Heart left ventricle (tissue), 16 donors: Measurements from ENCODE around the gene CDH13. TPM values are rescaled to one million over a fixed set of nuclear protein-coding genes. Genes with fewer than 3 reads are reported as not detected.

Experiments
- ATAC-seq, 4 donors: fragments of 200-7000 bp; cut with Tn5 transposase; one replicate each; pipeline ENCODE4 v1.9.1; 2020 to 2022; ENCODE audit warnings: moderate library complexity in 4 of 4, mild to moderate bottlenecking in 3 of 4, moderate number of reproducible peaks in 1 of 4
- DNase-seq, 5 donors: peaks; one replicate each; pipeline ENCODE4 v3.0.0-alpha.2; 2020
- H3K27ac ChIP-seq, 12 donors: fragments of 200-600 bp; sonication (generic) in 4 of 12; one replicate each; pipeline versions ENCODE4 v1.5.0 to v1.8.0; 2016 to 2022; ENCODE audit warnings: mild to moderate bottlenecking in 2 of 12
- H3K27me3 ChIP-seq, 9 donors: fragments of 200-600 bp; sonication (generic) in 2 of 9; one replicate each; pipeline versions ENCODE4 v1.5.1 to v1.8.0; 2016 to 2022; ENCODE audit warnings: mild to moderate bottlenecking in 3 of 9
- H3K36me3 ChIP-seq, 9 donors: fragments of 200-600 bp; sonication (generic) in 2 of 9; one replicate each; pipeline versions ENCODE4 v1.5.0 to v1.8.0; 2018 to 2022; ENCODE audit warnings: mild to moderate bottlenecking in 2 of 9
- H3K4me1 ChIP-seq, 12 donors: fragments of 200-600 bp; sonication (generic) in 4 of 12; one replicate each; pipeline versions ENCODE4 v1.5.0 to v1.8.0; 2016 to 2022; ENCODE audit warnings: mild to moderate bottlenecking in 3 of 12
- H3K4me3 ChIP-seq, 12 donors: fragments of 200-600 bp; sonication (generic) in 4 of 12; one replicate each; pipeline versions ENCODE4 v1.5.0 to v1.8.0; 2017 to 2022; ENCODE audit warnings: mild to moderate bottlenecking in 9 of 12, moderate library complexity in 4 of 12
- H3K9me3 ChIP-seq, 12 donors: fragments of 200-600 bp; sonication (generic) in 4 of 12; one replicate each; pipeline versions ENCODE4 v1.5.0 to v1.8.0; 2016 to 2022; ENCODE audit warnings: mild to moderate bottlenecking in 1 of 12
- POLR2A ChIP-seq, 2 donors: fragments of 450-650 bp; IDR thresholded peaks; one replicate each; pipeline ENCODE4 v1.6.1; 2017; ENCODE audit warnings: antibody characterized with exemption in 2 of 2, mild to moderate bottlenecking in 2 of 2, moderate library complexity in 2 of 2
- WGBS, 4 donors: extraction: QIAGEN DNeasy Blood & Tissue Kit in 2 of 4; methylation state at CpG; one replicate each; pipeline versions ENCODE4 v1.1.5 to v1.1.7; 2013 to 2018; 5-methylcytosine and 5-hydroxymethylcytosine counted together
- intact Hi-C, 10 donors: fragments of 100-400 bp; cut with DNase I; formaldehyde crosslinking; loops; one replicate each; pipeline versions ENCODE4 v1.11.1 to v1.14.2; 2022
- polyA plus RNA-seq, 2 donors: library from polyadenylated mRNA; stranded (reverse); fragments of 200-250 nt; gene quantifications; one replicate each; pipeline ENCODE4 v1.2.3, GENCODE V29; 2013
- total RNA-seq, 9 donors: library from RNA; depleted of rRNA in 2 of 9; stranded (reverse); fragments of >200 nt in 2 of 9; fragmentation: NEBNext Ultra II Directional in 3 of 9; extraction: Animal tissue kit (Norgen Biotek cat#: 25700) in 3 of 9; gene quantifications; one replicate each; pipeline versions ENCODE4 v1.1.0 to v1.2.4, GENCODE V29; 2016 to 2023
- TF ChIP-seq, protein P1 (sequence below), 12 donors: fragments of 200-600 bp; sonication (generic) in 4 of 12; IDR thresholded peaks; one replicate each; pipeline versions ENCODE4 v1.5.0 to v1.8.0; 2018 to 2022; ENCODE audit warnings: antibody characterized with exemption in 12 of 12, mild to moderate bottlenecking in 5 of 12
- donor health status: ischemic (EF 13 %, LVEDD 7.1; RV severe dilation, severe dysfunction).
- donor health status: healthy with polysubstance abuse.
- donor health status: DM: no; HTN: yes; CAD: no.
- donor health status: DM: no; HTN: no; CAD: no.
- donor health status: ischemic (EF 25% LVEDD 6.9; RV normal size, moderate dysfunction).
- donor health status: ischemic (EF 25% LVEDD 5.7; RV mildly dilated, moderate dysfunction).
- donor health status: healthy.
- donor health status: DM: yes; HTN: yes; CAD: no.
- donor health status: ischemic (EF 35%, LVEDD 5.7; RV mildly dilated, moderate dysfunction).
- donor health status: nonischemic (EF 11% LVEDD 7.7; RV severe dilation, severe dysfunction).
- donor health status: DM: yes; HTN: yes; CAD: no.
- donor health status: PGD.
- donor health status: ischemic (EF 29% LVEDD 5.4; RV normal size, mild dysfunction).
- donor health status: nonischemic (EF 23%, LVEDD 6.1; RV moderate dilation, normal function).

CDH13 gene
- total and polyA plus RNA-seq, 11 donors = 15.0 to 172 (median 137) TPM

DNA sequence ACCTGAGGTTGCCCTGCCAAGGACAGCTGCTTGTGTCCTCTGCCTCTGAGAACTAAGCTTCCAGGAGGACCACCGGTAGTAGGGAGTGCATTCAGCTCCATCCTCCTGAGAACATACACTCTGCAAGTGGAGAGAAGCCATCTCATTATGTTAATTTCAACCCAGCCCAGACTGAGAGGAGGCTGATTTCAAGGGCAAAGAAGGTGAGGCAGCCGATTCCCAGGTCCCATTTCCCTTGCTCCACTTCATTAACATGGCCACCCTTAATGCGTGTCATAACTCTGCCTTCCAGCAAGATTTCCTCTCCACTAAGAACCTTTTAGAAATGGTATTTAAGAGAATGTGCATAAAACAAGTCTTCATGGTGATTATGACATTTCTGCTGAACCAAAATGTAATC lies 72.5 kb downstream of the CDH13 start:
- H3K36me3 ChIP-seq = no peaks in the 10 kb centered on the region
- intact Hi-C loops = loop anchor here in 2 of 10 donors (5.0 kb wide), 3 partner anchors 38 to 62 kb away; no protein-coding TSS in a partner anchor
- H3K4me3 ChIP-seq = no peak overlapping the region
- TF ChIP-seq POLR2A (IDR thresholded peaks at IDR 0.05) = no peak
- TF ChIP-seq, protein P1, sequence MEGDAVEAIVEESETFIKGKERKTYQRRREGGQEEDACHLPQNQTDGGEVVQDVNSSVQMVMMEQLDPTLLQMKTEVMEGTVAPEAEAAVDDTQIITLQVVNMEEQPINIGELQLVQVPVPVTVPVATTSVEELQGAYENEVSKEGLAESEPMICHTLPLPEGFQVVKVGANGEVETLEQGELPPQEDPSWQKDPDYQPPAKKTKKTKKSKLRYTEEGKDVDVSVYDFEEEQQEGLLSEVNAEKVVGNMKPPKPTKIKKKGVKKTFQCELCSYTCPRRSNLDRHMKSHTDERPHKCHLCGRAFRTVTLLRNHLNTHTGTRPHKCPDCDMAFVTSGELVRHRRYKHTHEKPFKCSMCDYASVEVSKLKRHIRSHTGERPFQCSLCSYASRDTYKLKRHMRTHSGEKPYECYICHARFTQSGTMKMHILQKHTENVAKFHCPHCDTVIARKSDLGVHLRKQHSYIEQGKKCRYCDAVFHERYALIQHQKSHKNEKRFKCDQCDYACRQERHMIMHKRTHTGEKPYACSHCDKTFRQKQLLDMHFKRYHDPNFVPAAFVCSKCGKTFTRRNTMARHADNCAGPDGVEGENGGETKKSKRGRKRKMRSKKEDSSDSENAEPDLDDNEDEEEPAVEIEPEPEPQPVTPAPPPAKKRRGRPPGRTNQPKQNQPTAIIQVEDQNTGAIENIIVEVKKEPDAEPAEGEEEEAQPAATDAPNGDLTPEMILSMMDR (IDR thresholded peaks at IDR 0.05) = no peak
- H3K27me3 ChIP-seq = no peaks in the 10 kb centered on the region
- peaks cover 7 to 67% (median 52%) of the 10 kb centered on the region in 12 donors for H3K4me1 ChIP-seq
- DNase-seq = no peak
- ATAC-seq = peak; percentile 15 to 46 (median 38)
- 32 to 46% (median 40%) methylated on average over 3 of the region's 3 CpGs for WGBS, 4 donors
- no peaks in the 10 kb centered on the region for H3K9me3 ChIP-seq
- peak overlapping the region; percentile 64 to 90 (median 82) for H3K27ac ChIP-seq

DNA sequence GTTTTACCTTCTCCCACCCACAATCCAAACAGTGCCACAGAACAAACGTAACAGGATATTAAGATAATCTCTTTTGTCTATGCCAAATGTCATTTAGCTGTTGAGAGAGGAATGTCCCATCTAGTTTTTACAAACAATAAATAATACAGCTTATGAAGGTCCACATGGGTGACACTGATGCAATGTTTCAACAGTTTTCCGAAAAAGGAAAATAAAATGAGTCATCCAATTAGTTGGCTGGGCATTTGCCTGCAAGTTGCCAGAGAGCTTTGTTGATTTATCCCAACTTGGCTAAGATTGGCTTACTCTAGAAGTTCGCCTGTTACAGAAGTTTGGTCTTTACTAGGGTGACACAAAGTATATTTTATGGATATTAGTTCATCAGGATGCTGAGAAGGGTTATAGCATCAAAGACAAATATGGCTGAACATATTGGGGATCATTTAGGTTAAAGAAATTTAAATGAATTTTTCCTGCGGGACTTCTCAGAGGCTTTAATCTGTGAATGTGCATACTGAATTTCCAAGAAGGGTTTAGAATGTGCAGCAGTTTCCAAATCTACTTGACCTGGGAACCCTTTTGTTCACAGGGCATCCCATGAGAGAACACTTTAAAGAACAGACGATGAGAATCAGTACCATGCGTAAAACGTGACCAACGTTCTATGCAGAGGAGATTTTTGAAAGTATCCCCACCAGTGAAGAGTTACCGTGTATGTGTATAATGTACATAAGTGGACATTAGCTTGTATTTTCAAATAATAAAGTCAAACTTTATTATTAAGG lies 73.1 kb downstream of the CDH13 start:
- peak; percentile 76 to 81 (median 80) for ATAC-seq
- DNase-seq = peak in 4 of 5 donors; percentile 37 to 50 (median 44)
- 12 to 23% (median 17%) methylated on average over 9 of the region's 9 CpGs for WGBS, 4 donors

DNA sequence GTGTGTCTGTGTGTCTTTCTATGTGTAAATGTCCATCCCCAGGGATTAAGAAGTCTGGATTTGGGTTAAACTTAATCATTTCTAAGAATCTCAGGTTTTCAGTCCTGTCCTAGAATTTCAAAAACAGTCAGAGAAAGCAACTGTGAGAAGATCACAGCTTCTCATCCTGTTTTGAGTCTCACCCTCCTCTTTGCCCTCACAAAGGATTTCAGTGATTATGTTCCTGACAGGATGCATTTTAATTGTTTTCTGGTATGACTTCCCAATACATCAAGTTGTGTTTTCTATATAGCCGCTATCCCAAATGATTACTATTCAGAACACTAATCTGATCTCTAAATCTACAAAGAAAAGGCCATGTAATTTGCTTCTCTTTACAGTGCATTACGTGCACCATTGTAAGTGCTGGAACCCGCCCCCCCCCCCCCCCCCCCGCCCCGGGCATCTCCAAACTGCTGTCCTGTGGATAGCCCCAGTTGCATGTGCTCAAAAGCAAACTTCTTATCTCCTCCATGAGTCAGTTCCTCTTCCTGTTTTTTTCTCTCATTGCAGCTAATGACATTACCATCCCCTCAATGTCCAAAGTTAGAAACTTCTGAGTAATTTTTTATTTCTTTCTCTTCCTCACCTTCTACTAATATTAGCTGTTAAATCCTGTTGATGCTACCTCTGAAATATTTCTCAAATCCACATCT lies 73.9 kb downstream of the CDH13 start:
- ATAC-seq (peak in 3 of 4 donors; percentile 21 to 68 (median 60)), DNase-seq (no peak)
- H3K27me3 ChIP-seq = no peaks in the 10 kb centered on the region
- H3K4me1 ChIP-seq = peaks cover 7 to 65% (median 52%) of the 10 kb centered on the region in 12 donors
- H3K27ac ChIP-seq = peak overlapping the region; percentile 64 to 90 (median 82)
- no peaks in the 10 kb centered on the region for H3K9me3 ChIP-seq
- TF ChIP-seq, protein P1 (IDR thresholded peaks at IDR 0.05) = no peak
- TF ChIP-seq POLR2A (IDR thresholded peaks at IDR 0.05) = no peak
- H3K4me3 ChIP-seq = no peak overlapping the region
- WGBS, 4 donors = 15 to 44% (median 31%) methylated on average over 4 to 5 of the region's 5 CpGs
- no peaks in the 10 kb centered on the region for H3K36me3 ChIP-seq
- intact Hi-C loops = loop anchor here in 4 of 10 donors (5.0 kb wide), 3 partner anchors 48 to 68 kb away; no protein-coding TSS in a partner anchor

More for the DNA sequence above, 73.1 kb downstream of the CDH13 start:
- TF ChIP-seq, protein P1 (IDR thresholded peaks at IDR 0.05) = no peak
- TF ChIP-seq POLR2A (IDR thresholded peaks at IDR 0.05) = no peak
- Histone ChIP-seq H3K36me3 (no peaks in the 10 kb centered on the region), H3K27me3 (no peaks in the 10 kb centered on the region), H3K9me3 (no peaks in the 10 kb centered on the region), H3K27ac (peak overlapping the region; percentile 64 to 90 (median 82)), H3K4me3 (peak overlapping the region in 1 of 12 donors; percentile 11), H3K4me1 (peaks cover 7 to 65% (median 52%) of the 10 kb centered on the region in 12 donors)
- intact Hi-C loops = loop anchor here in 6 of 10 donors (5.0 kb wide), 5 partner anchors 37 to 68 kb away; no protein-coding TSS in a partner anchor
